Astrocyte of the spinal cord (primary cell): ENCODE data around the gene MAN1C1.

Source experiments
- DNase-seq: peaks from one replicate; pipeline ENCODE4 v3.0.0; 2011; ENCODE audit warnings: low read depth, low spot score
- H3K4me3 ChIP-seq: 2 replicates; pipeline ENCODE4 v1.5.1; 2011; ENCODE audit warnings: low read depth, mild to moderate bottlenecking, low read length, moderate library complexity
- CTCF ChIP-seq: IDR thresholded peaks from 2 replicates; pipeline ENCODE4 v1.5.1; 2012; ENCODE audit warnings: low read depth, mild to moderate bottlenecking, low read length, inconsistent platforms
- in situ Hi-C: cut with HindIII; loops from 2 replicates; pipeline ENCODE4 v1.10.0; 2017; ENCODE audit warnings: low sequenced_read_pairs

MAN1C1 gene

GRCh38 chr1:25679171-25679570 is 62.6 kb downstream of the MAN1C1 start:
- in situ Hi-C loops: no loop called here
- DNase-seq: no peak
- H3K4me3 ChIP-seq: no peak overlapping the region
- no peak for TF ChIP-seq CTCF

- no peak for TF ChIP-seq CTCF
- in situ Hi-C loops: no loop called here
- no peak for DNase-seq
- H3K4me3 ChIP-seq: no peak overlapping the region
Measured at GRCh38 chr1:25680701-25681100, 64.1 kb downstream of the MAN1C1 start.

DNA sequence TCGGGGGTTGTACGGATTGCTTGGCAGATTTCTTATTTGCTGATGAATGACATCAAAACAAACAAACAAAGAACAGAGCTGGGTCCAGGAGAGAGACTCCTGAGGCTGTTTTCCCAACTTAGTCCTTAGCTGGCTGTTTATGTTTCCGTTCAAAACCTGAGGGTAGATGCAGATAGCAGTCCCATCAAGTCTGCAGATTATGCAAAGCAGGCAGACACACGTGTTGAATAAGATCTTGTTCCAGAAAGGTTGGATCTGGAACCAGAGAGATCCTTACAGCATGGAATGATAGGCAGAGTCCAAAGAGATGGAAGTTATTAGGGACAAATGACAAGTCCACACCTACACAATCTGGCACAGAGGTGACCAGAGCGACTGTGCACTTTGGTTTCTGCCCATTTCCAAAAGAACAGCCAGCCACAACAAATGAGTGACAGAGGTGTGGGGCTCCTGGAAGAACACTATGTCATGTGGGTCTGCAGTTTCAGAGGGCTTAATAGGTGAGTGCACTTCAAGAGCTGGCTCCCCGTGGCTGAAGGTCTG is 65.5 kb downstream of the MAN1C1 start:
- in situ Hi-C loops: no loop called here
- TF ChIP-seq CTCF: no peak

GRCh38 chr1:25683177-25683576 is 66.6 kb downstream of the MAN1C1 start:
- DNase-seq: no peak
- H3K4me3 ChIP-seq: no peak overlapping the region
- in situ Hi-C loops: no loop called here
- TF ChIP-seq CTCF: no peak

More for the DNA sequence above, 65.5 kb downstream of the MAN1C1 start:
- DNase-seq: no peak
- H3K4me3 ChIP-seq: no peak overlapping the region

GRCh38 chr1:25683731-25684130 is 67.1 kb downstream of the MAN1C1 start:
- no peak for TF ChIP-seq CTCF
- no peak for DNase-seq
- in situ Hi-C loops: no loop called here
- H3K4me3 ChIP-seq: no peak overlapping the region

DNA sequence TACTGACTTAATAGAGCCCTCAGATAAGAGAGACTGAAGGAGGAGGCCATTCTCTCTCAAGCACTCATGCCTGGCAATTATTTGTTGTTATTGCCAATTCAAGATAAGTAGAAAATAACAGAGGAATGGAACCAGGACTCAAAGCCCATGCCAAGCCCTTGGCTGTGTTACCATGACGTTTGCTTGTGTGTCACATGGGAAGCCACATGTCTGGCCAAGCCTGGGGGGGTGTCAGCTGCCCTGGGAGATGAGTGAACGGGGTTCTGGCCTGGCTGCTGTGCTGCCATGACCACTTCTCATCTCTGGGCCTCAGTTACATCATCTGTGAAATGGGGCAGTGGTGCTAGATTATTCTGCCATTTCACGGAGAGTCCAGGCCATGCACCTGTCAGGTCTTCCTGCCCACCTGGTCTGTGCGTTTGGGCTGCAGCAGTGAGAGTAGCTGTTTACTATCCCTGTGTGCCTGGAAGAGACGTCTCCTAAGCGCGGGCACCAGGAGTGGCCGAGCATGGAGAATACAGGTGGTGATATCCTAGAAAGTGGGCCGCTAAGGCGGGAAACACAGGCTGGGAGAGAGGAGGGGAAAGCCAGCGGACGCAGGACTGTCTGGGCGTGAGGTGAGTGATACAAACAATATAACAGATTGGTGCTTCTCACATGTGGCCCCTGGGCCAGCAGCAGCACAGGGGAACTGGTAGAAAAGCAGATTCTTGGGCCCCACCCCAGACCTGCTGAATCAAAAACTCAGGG is 67.8 kb downstream of the MAN1C1 start:
- no peak for TF ChIP-seq CTCF
- in situ Hi-C loops: no loop called here
- no peak overlapping the region for H3K4me3 ChIP-seq
- no peak for DNase-seq
